ENCODE measurements around the gene TGIF1.

TGIF1 gene

DNA sequence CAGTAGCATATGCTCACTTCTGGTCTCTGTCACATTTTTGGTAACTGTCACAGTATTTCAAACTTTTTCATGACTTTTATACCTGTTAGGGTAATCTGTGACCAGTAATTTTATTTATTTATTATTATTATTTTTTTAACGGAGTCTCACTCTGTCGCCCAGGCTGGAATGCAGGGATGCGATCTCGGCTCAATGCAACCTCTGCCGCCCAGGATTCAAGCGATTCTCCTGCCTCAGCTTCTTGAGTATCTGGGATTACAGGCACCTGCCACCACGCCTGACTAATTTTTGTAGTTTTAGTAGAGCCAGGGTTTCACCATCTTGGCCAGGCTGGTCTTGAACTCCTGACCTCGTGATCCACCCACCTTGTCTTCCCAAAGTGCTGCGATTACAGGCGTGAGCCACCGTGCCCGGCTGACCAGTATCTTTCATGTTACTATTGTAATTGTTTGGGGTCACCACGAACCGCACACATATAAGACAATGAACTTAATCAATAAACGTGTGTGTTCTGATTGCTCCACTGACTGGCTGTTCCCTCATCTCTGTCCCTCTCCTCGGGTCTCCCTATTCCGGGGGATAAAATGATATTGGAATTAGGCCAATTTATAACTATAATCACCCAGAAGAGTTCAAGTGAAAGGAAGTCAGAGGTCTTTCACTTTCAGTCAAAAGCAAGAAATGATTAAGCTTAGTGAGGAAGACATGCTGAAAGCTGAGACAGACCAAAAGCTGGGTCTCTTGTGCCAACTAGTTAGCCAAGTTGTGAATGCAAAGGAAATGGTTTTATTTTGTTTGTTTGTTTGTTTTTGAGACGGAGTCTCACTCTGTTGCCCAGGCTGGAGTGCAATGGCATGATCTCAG, 22.9 kb downstream of the TGIF1 start:
- DNase-seq, result no peak
- intact Hi-C loops (cut with DNase I), result no loop called here

DNA sequence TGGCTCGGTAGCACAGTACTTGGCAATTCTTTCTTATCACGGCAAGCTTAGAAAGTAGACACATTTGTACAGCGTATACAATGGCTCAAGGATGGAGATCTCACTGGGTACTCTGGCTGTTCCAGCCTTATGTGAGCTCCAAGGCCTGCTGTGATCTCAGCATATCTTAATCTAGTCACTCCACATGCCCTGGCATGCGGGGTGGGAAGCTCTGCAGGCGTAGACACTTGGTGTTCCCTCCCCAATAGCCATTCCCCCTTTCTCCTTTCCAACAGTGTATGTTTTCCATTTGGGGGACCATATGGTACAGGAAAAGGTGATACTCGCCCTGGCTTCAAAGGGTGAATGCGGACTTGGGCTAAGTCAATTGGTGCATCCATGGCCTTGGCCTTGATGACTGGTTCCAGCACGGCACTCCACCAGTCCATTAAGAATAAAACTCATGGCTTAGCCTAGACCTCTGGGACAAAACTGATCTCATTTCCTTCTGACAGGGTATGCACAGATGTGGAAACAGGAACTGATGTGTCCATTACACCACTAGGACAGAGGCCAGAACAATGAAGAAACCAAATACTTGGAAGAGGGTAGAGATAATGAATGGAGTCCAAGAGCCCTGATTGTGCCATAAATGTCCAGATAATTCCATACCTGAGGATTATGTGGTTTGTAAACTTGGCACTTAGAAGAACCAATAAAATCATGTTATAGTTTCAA, 28.4 kb downstream of the TGIF1 start:
- no peak for DNase-seq

DNA sequence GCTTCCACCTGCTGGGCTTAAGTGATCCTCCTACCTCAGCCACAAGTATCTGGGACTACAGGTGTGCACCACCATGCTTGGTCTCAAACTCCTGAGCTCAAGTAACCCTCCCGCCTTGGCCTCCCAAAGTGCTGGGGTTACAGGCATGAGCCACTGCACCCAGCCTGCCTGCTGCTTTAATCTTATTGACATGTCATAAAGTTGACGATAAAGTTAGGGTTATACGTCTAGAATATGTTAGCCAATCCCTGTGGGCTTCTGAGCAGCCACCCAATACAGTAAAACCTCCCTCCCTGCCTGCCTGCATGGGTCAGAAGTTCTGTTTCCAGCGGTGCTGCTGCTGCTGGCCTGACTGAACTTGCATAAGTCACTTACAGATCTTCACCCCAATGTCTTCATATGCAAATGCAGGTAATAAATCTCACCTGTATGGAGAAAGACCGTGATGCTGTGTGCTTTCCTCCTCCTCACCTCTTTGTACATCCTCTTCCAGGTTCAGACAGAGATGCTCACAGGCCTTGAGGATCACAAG, 30.1 kb downstream of the TGIF1 start:
- DNase-seq, result no peak
- intact Hi-C loops (cut with DNase I), result no loop called here

More for the DNA sequence above, 28.4 kb downstream of the TGIF1 start:
- intact Hi-C loops (cut with DNase I), result no loop called here

DNA sequence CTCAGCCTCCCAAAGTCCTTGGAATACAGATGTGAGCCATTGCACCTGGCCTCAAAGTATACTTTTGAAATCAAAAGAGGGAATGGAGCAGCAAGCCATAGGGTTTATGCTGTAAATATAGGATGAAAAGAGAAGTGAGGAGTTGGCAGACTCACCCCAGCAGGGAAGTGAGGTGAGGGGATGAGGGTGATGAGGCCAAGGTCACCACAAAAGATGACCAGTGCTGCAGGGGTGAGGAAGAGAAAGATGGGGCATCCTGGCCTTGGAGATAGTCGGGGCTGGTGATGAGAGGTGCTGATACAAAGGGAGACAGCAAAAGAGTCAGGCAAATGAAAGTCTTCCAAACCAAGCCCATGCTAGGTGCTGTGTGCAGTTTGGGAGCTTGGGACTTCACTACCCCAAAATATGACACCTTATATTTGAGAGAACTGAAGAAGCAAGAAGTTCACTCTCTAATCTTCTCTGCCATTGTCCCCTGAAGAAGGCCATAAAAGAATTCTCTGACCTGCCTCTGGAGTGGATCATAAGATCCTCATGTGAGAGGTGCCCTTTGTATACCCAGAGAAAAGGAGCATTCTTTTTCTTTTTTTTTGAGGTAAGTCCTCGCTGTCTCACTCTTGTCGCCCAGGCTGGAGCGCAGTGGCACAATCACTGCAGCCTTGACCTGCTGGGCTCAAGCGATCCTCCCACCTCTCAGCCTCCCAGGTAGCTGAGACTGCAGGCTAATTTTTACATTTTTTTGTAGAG, 31.0 kb downstream of the TGIF1 start:
- intact Hi-C loops (cut with DNase I), result no loop called here
- DNase-seq, result no peak

DNA sequence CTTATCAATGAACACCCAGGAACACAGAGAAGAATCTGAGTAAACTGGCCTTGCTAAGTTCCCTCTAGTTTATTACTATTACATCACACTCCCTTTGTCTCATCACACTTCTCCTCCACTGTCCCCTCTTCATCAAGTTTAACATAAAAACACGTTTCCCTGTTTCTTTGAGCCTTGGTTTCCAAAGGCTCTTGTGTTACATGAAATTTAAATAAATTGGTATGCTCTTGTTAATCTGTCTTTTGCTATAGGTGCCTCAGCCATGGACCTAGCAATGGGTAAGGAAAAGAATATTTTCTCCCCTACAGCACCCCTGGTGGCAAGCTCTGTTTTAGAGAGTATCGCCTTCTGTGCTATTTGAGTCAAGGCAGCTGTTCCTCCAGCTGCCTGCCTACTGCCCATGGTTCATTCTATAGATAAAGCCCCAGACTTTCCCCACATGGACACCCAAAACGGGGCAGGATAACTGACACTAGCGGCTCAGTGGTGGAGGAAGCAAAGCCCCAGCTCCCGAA, 31.8 kb downstream of the TGIF1 start:
- intact Hi-C loops (cut with DNase I), result no loop called here

DNA sequence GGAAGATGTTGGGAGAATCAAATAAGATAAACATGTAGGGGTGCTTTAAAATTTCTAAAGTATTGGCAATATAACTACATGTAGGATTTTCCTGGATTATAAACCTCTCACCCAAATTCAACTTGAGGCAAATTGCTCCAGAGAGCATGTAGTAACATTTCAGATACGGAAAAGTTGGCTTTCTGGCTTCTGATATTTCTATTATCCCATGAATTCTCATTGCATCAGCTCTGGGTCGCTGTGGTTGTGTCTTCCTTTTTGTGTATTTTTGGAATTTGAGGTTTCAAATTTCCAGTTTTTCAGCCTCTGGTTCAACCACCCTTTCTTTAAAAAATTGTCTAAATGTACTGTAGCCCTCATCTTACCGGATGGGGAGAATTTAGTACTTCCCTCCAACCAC, 32.3 kb downstream of the TGIF1 start:
- no peak for DNase-seq
- intact Hi-C loops (cut with DNase I), result no loop called here

More for the DNA sequence above, 31.8 kb downstream of the TGIF1 start:
- DNase-seq, result peak in 1 of 10 donors; percentile 30

DNA sequence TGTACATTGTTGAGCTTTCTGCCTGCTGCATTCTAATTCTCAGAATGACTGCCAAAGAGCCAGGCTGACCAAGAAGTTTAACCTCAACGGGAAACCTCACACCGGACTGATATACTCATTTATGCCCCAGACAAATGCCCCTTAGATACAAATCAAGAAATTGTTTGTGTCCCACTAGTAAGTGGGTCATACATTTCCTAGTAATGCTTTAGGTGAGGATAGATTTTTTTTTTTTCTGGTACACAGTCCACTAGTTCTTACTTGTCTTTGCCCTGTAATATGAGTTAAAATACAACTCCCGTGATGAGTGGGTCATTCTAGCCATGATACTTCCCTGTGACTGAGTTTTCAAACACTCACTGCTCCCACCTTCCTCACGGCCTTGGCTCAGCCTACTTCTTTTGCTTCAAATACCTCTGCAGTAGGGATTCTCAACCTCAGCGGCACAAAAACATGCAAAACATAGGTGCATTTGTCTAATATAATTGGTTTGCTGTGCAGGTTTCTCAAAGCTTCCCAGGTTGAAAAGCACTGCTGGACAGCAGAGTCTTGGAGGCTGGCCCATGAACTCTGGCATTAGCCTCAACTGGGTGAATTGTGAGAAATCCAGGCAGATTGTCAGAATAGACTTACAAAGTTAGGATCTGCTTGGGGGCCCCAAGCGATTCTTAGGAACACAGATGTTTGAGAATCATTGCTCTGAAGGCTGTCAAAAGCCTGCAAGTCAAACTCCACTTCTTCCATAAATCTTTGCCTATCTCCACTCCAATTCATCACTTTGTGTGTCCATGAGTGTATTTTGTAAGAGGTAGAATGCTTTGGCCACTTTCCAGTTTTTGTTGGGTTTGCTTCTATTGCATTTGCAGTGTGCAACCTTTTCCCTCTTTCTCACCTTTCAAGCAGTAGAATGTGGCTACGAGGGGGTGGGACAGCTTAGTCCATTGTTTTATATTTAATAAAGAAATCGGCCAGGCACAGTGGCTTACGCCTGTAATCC, 35.5 kb downstream of the TGIF1 start:
- no peak for DNase-seq
- intact Hi-C loops (cut with DNase I), result no loop called here

DNA sequence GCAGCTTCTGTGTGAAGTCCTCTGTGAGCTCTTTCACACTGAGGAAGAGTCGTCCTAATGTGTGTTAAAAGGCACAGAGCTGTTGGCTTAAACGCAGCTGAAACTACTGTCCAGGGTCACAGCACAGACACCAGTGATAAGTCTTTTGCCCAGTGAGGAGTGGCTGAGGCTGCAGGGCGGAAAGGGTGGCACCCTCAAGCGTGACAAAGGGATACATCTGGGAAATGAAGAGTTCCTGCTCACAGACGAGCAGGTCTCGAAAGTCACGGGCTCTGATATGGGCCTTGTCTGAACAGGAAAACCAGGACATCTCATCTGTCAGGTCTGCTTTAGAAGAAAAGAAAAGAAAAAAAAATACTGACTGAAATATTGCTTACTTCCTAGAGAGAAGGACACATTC, 36.5 kb downstream of the TGIF1 start:
- DNase-seq, result no peak
- intact Hi-C loops (cut with DNase I), result no loop called here

DNA sequence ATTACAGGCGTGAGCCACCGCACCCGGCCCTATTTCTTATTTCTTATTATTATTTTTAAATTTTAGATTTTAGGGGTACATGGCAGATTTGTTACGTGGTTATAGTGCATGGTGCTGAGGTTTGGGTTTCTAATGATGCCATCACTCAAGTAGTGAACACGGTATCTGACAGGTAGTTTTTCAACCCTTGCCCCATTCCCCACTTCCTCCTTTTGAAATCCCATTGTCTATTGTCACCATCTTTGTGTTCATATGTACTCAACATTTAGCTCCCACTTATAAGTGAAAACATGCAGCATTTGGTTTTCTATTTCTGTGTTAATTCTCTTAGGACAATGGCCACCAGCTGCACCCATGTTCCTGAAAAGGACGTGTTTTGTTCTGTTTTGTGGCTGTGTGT, 39.5 kb downstream of the TGIF1 start:
- intact Hi-C loops (cut with DNase I), result no loop called here

DNA sequence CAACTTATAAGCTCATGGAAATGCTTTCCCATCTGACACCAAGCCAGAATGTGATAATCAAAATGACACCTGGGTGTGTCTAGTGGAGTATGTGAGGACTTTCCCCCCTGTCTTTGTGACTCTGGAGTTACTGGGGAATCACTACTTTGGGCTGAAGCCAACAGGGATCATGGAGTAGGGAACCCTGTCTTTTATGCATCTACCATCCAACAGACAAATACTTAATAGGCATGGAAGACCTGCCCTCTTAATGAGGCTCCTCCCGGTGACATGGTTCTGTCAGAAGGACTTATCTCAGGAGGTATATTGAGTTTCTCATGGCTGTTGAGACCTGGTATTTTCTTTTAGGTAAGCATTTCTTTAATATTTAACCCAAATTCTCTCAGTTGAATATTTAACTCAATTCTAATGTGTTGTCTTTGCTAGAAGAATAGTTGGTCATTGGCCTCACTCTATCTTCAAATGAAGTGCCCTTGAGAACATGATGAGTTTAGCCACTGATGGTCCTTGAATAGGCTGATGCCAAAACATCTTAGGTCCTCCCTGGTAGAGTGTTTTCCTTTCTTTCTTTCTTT, 42.1 kb downstream of the TGIF1 start:
- no peak for DNase-seq
- intact Hi-C loops (cut with DNase I), result no loop called here

More for the DNA sequence above, 39.5 kb downstream of the TGIF1 start:
- no peak for DNase-seq

DNA sequence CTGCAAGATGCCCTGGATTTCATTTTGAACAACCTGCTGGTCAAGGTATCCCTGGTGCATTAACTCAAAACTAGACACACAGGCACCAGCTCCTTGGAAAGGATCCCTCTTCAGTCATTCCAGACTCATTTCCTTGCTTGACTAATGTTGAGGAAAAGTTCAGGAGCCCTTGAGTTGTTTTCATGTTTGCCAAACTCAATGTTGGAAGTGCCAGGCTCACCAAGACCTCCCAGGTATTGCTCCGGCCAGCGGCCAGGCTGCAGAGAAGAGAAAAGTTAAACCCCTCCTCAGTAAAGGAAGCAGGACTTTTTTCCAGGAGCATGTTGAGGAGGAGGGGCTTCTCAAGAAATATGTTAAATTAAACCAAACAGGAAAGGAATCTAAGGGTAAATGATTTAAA, 42.7 kb downstream of the TGIF1 start:
- DNase-seq, result no peak
- intact Hi-C loops (cut with DNase I), result no loop called here

DNA sequence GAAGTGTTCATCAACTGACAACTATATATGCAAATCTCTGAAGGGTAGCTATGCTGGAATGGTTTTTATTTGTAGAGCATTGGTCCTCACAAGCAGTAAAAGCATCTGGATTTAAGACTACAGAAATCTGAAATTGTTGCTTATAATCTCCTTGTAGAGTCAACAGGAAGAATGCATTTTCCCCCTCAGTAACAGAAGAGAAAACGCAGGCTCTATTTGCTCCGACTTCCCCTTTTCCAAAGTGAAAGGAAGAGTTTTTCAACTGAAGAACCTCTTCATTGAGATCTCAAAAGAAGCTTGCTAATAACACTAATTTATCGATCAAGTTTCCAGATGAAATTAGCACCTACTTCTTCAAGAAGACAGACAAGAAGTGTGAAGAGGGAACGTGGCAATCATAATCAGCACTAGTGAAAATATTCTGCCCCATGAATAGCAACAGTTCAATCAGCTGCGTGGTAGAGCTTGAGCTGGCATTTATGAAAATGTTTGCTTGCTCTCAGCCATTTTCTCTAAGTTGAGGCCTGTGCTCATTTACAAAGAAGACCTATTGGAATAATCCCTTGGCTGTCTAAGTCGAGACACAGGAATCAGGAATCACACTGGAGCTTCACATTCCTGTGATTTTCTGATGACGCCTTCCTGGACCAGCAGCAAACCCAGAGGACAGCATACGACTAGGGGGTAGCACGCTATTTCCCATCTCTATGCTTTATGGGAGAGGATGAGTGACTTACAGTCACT, 43.7 kb downstream of the TGIF1 start:
- DNase-seq, result no peak
- intact Hi-C loops (cut with DNase I), result no loop called here

DNA sequence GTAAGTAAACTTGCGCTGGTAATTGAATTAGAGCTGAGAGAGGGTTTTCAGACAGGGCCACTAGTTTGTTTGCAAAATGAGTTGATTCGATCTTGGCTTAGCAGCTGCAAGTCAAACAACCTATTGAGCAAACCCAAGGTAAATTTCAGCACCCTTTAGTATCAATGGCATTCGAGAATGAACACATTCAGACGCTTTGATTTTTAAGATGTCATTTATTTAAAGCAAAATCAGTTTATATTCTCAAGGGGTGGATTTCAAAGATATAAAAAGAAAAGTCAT, 44.2 kb downstream of the TGIF1 start:
- no peak for DNase-seq
- intact Hi-C loops (cut with DNase I), result no loop called here

DNA sequence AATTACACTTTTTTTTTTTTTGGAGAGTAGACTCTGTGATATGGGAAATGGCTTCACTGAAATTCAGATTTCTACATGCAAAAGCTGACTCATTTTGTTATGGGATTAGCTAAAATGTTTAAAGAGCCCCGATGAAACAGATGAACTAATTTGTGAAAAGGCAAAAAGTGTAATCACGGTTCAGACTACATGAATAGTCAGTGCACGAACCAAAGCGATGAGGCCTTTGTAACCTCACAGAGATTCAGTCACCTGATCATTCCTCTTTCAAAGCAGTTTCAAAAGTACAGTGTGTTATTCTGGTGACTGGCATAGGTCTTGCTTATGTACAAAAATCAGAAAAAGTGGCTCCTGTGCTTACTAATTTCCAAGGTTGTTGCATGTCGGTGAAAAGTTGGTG, 44.6 kb downstream of the TGIF1 start:
- intact Hi-C loops (cut with DNase I), result no loop called here
- no peak for DNase-seq

DNA sequence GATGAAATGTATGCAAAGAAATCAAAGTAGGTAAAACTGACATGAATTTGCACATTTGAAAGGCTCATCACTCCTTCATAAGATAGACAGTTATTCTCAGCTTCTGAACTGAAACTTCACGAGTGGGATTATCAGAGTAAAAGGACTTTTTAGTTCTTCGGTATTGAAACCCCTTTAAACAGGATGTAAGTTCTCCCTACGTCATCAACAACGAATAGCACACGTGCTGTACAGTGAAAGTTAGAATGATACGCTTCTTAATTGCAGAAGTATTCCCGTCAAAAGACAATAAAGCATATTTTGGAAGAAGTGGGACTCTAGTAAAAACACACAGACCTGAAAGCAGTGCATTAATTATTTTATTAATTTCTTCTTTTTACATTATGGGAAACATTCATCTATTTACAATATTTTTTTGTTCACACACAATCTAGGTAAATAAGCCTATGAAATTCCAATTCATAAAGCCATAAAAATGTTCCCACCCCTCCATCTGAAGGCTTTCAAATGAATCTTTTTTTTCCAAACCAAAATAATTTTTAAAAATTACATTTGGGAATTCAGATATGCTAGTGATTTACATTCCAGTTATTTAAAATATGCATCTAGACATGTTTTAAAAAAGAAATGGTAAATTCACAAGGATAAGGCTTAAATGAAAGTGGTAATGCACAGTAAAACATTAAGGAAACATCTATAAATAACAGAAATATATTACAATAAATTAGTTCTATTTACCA, 45.9 kb downstream of the TGIF1 start:
- DNase-seq, result no peak
- intact Hi-C loops (cut with DNase I), result no loop called here

DNA sequence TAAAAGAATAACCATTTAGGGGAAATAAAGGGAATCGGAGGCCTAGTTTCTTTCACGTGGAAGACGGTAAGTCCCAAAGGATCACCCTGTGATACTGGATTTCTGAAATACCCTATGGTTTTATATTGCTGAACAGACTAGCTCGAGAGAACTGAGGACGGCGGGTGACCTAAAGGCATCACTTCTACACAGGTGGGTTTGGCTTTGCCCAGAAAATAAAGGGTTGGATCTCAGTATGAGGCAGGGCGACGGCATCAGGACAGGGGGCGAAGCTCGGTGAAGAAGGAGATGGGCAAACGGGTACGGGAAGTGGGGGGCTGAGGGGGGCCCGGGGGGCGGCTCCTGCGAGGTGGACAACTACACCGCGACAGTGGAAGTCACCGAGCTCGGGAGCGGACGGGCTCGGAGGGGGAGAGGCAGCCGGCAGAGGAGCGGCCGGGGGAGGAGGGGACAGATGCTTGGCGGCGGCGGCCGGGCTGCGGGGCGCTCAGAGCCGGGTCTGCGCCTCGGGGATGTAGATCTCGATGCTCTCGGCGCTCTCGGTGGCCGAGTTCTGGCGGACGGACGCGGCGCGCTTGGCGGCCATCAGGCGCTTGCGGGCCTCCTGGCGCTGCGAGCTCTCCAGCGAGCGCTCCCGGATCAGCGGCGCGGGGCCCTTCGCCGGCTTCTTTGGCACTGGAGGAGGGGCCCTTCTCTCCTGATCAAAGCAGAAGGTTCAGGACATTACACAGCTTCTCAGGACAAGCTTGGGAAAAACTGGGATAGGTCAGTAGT, 48.9 kb downstream of the TGIF1 start:
- intact Hi-C loops (cut with DNase I), result no loop called here
- peak in 7 of 10 donors; percentile 14 to 85 (median 22) for DNase-seq

DNA sequence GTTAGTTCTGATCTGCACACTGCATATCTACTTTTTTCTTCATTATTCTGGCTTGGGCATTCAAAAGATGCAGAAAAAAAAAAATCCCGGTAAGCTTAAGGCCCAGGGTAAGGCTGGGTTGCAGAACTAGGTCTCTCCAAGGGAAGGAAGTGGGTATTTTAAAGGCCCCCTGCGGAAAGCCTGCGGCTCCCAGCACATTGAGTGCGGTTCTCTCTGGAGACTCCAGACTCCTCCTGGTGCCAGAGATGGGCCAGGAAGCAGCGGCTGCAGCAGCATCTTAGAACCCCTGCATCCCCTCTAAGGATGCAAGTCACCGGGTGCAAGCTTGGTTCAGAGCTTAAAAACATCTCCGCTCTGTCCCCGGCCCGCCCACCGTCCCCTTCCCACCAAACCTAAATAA, 49.5 kb downstream of the TGIF1 start:
- intact Hi-C loops (cut with DNase I), result no loop called here
- no peak for DNase-seq

Data from posterior cingulate gyrus (tissue), 11 donors.